K562 (cell line): Measurements from ENCODE around the gene CYP2J2. TPM values are rescaled to one million over a fixed set of nuclear protein-coding genes. Genes with fewer than 3 reads are reported as not detected.

Source experiments
- ATAC-seq: fragments of 200-7000 bp; cut with Tn5 transposase; 3 replicates; pipeline ENCODE4 v1.9.1; 2020; ENCODE audit warnings: moderate library complexity
- BruUV-seq: library from RNA; stranded (reverse); fragments of 400-500 nt; replicated peaks from 2 replicates; lab custom pipeline; 2021; lab: Mats Ljungman, UMichigan
- CTCF ChIA-PET: fragments of 300-600 bp; formaldehyde crosslinking; extraction: SDS; loops from one replicate; lab custom pipeline; 2021; ENCODE audit warnings: low intra/inter-chr PET ratio; lab: Yijun Ruan, JAX
- POLR2A ChIA-PET: fragments of 300-600, 350-650 bp; sonication (Branson Sonifier 250); formaldehyde crosslinking; extraction: SDS; loops from one replicate; lab custom pipeline; 2021; ENCODE audit warnings: antibody characterized with exemption, inconsistent platforms; lab: Yijun Ruan, JAX
- DNase-seq, 4 experiments: peaks; one replicate each; pipeline versions ENCODE4 v3.0.0 to v3.0.0-alpha.2; 2011 to 2018; ENCODE audit warnings: low spot score in 3 of 4, mixed read lengths in 3 of 4; ENCODE audit errors: extremely low read depth in 1 of 4
- FAIRE-seq: peaks from 2 replicates; lab custom pipeline; 2011; peaks lifted over from hg19 to GRCh38; lab: Jason Lieb, UNC
- H2AFZ ChIP-seq: 2 replicates; pipeline ENCODE4 v1.6.0; 2011; ENCODE audit warnings: low read depth, low read length, control low read depth, inconsistent platforms
- H3K27ac ChIP-seq: fragments of 200-600 bp; 3 replicates; pipeline ENCODE4 v1.8.0; 2011; ENCODE audit warnings: low read depth, mild to moderate bottlenecking, control low read depth, inconsistent platforms, low read length, moderate library complexity, mixed read lengths; ENCODE audit errors: extremely low read depth
- H3K27me3 ChIP-seq, 2 experiments: fragments of 300-600 bp in 1 of 2; 2 replicates in 1 of 2; 3 replicates in 1 of 2; pipeline versions ENCODE4 v1.6.0 to v1.8.0; 2011; ENCODE audit warnings: inconsistent platforms in 2 of 2, low read length in 2 of 2, mild to moderate bottlenecking in 1 of 2, mixed read lengths in 1 of 2, moderate library complexity in 1 of 2; ENCODE audit not compliant: control insufficient read depth in 2 of 2, insufficient read depth in 2 of 2
- H3K36me3 ChIP-seq: fragments of 300-600 bp; 3 replicates; pipeline ENCODE4 v1.8.0; 2011; ENCODE audit warnings: mild to moderate bottlenecking, low read length, inconsistent platforms; ENCODE audit not compliant: control insufficient read depth, insufficient read depth
- H3K4me1 ChIP-seq, 2 experiments: fragments of 200-600 bp in 1 of 2; replicated peaks in 1 of 2; 2 replicates in 1 of 2; 3 replicates in 1 of 2; pipeline versions ENCODE4 v1.5.1 to v1.8.0; 2011; ENCODE audit warnings: inconsistent platforms in 2 of 2, low read length in 2 of 2, mild to moderate bottlenecking in 1 of 2, mixed read lengths in 1 of 2, moderate library complexity in 1 of 2; ENCODE audit not compliant: control insufficient read depth in 2 of 2, insufficient read depth in 2 of 2
- H3K4me2 ChIP-seq: 2 replicates; pipeline ENCODE4 v1.6.1; 2011; ENCODE audit warnings: low read length, control low read depth, inconsistent platforms, mixed read lengths; ENCODE audit not compliant: insufficient read depth
- H3K4me3 ChIP-seq: fragments of 200-600 bp; sonication (generic), shearing (Covaris generic); 2 replicates; pipeline ENCODE4 v1.5.1; 2016; ENCODE audit warnings: control low read depth, inconsistent platforms
- H3K79me2 ChIP-seq: fragments of 200-600 bp; 3 replicates; pipeline ENCODE4 v1.8.0; 2011; ENCODE audit warnings: low read length, inconsistent platforms; ENCODE audit not compliant: control insufficient read depth, insufficient read depth
- H3K9ac ChIP-seq, 2 experiments: 2 replicates each; pipeline versions ENCODE4 v1.6.0 to v1.6.1; 2011; ENCODE audit warnings: low read depth in 2 of 2, low read length in 2 of 2, control low read depth in 1 of 2, inconsistent platforms in 1 of 2, mild to moderate bottlenecking in 1 of 2, mixed read lengths in 1 of 2; ENCODE audit not compliant: insufficient read depth in 1 of 2
- H3K9me1 ChIP-seq: one replicate; pipeline ENCODE4 v1.6.0; 2011; ENCODE audit warnings: inconsistent platforms, mild to moderate bottlenecking, low read length, moderate library complexity; ENCODE audit not compliant: control insufficient read depth, insufficient read depth
- H3K9me3 ChIP-seq: replicated peaks from 2 replicates; pipeline ENCODE4 v1.5.1; 2011; ENCODE audit warnings: low read depth, low read length, inconsistent platforms; ENCODE audit not compliant: control insufficient read depth, insufficient read depth
- H4K20me1 ChIP-seq: replicated peaks from 2 replicates; pipeline ENCODE4 v1.6.1; 2011; ENCODE audit warnings: low read length, inconsistent platforms, mixed read lengths; ENCODE audit not compliant: control insufficient read depth, insufficient read depth
- ARID2 ChIP-seq: fragments of 450-650 bp; IDR thresholded peaks from 2 replicates; pipeline ENCODE4 v1.6.1; 2017; ENCODE audit warnings: antibody characterized with exemption, mild to moderate bottlenecking
- NFRKB ChIP-seq: fragments of 450-650 bp; IDR thresholded peaks from 2 replicates; pipeline ENCODE4 v1.6.1; 2016; ENCODE audit warnings: low read depth
- PHF21A ChIP-seq: fragments of 450-650 bp; IDR thresholded peaks from 2 replicates; pipeline ENCODE4 v1.6.1; 2017; ENCODE audit warnings: low read depth, borderline replicate concordance
- POLR2A ChIP-seq: fragments of 450-650 bp; conservative IDR thresholded peaks from 2 replicates; pipeline ENCODE4 v1.6.1; 2016
- SIRT6 ChIP-seq: IDR thresholded peaks from one replicate; pipeline ENCODE4 v1.6.1; 2012; ENCODE audit warnings: low read depth, mild to moderate bottlenecking, control low read depth, inconsistent platforms, low read length, moderate library complexity
- SUPT5H ChIP-seq: fragments of 450-650 bp; IDR thresholded peaks from 2 replicates; pipeline ENCODE4 v1.6.1; 2016
- TRIM24 ChIP-seq, 2 experiments: fragments of 450-650 bp; IDR thresholded peaks; 2 replicates each; pipeline ENCODE4 v1.6.1; 2016
- U2AF2 ChIP-seq: fragments of 200-400 bp; formaldehyde crosslinking; optimal IDR thresholded peaks from 2 replicates; pipeline ENCODE3; 2017; ENCODE audit warnings: low read depth, mild to moderate bottlenecking, low read length
- ZC3H8 ChIP-seq: fragments of 450-650 bp; IDR thresholded peaks from 2 replicates; pipeline ENCODE4 v1.6.1; 2017
- ZNF3 ChIP-seq: fragments of 250-450 bp; sonication (Bioruptor Pico); IDR thresholded peaks from 2 replicates; pipeline ENCODE4 v1.5.0; 2021; ENCODE audit warnings: mild to moderate bottlenecking, moderate library complexity
- ZNF561 ChIP-seq: fragments of 450-650 bp; formaldehyde crosslinking; conservative IDR thresholded peaks from 2 replicates; pipeline ENCODE4 v1.4.0; 2020; ENCODE audit warnings: mild to moderate bottlenecking, moderate library complexity
- ZNF644 ChIP-seq: fragments of 200-800 bp; sonication (Bioruptor generic); IDR thresholded peaks from 2 replicates; pipeline ENCODE4 v1.6.1; 2016; ENCODE audit warnings: low read depth, missing genetic modification characterization, missing compliant biosample characterization
- ZNF830 ChIP-seq: fragments of 250-450 bp; sonication (Bioruptor Pico); IDR thresholded peaks from 2 replicates; pipeline ENCODE4 v1.5.0; 2021; ENCODE audit warnings: mild to moderate bottlenecking
- WGBS: fragments of 100-300 bp; shearing (Covaris generic); methylation state at CpG from one replicate; pipeline ENCODE4 v1.1.6; 2016; ENCODE audit warnings: low coverage, mixed read lengths; ENCODE audit not compliant: insufficient coverage; ENCODE audit errors: missing lambda C conversion rate; 5-methylcytosine and 5-hydroxymethylcytosine counted together
- in situ Hi-C: fragments of 300-500 bp; cut with MboI; formaldehyde crosslinking; loops from 4 replicates; pipeline ENCODE4 v1.15.0; 2018; ENCODE audit warnings: inconsistent platforms, mixed read lengths
- intact Hi-C: fragments of 100-400 bp; cut with micrococcal nuclease; formaldehyde crosslinking; loops from 2 replicates; pipeline ENCODE4 v1.14.2; 2022
- polyA plus RNA-seq, 8 experiments: library from polyadenylated mRNA; depleted of rRNA in 4 of 8; stranded (reverse) in 5 of 8; unstranded in 3 of 8; fragments of >200 nt; fragmentation: Nextera tagmentation in 2 of 8; fragmentation: Illumina TruSeq in 1 of 8; extraction: Ambion mirVana in 2 of 8; extraction: Trizol in 1 of 8; gene quantifications; 2 replicates each; pipeline versions ENCODE4 v1.2.1 to v1.2.3, GENCODE V29; 2011 to 2014; ENCODE audit warnings: inconsistent platforms in 1 of 8, missing spikeins in 1 of 8
- total RNA-seq, 7 experiments: library from RNA; depleted of rRNA in 6 of 7; stranded (reverse); fragments of >200 nt in 6 of 7; fragmentation: Illumina TruSeq in 2 of 7; extraction: Trizol in 2 of 7; gene quantifications; 2 replicates each; pipeline versions ENCODE4 v1.2.1 to v1.2.3, GENCODE V29; 2011 to 2021; ENCODE audit warnings: low replicate concordance in 1 of 7
- TF ChIP-seq, protein P1 (sequence below), 2 experiments: fragments of 450-650 bp in 1 of 2; sonication (generic) in 1 of 2; formaldehyde crosslinking in 1 of 2; IDR thresholded peaks in 1 of 2; conservative IDR thresholded peaks in 1 of 2; 2 replicates each; pipeline versions ENCODE4 v1.6.1 to v1.8.1; 2016 to 2023; ENCODE audit warnings: mild to moderate bottlenecking in 2 of 2, moderate library complexity in 2 of 2, inconsistent platforms in 1 of 2, missing genetic modification reagents in 1 of 2
- TF ChIP-seq, protein P2 (sequence below): fragments of 450-650 bp; formaldehyde crosslinking; IDR thresholded peaks from 2 replicates; pipeline ENCODE4 v1.4.0; 2020; ENCODE audit warnings: mild to moderate bottlenecking

CYP2J2 gene
- total and polyA plus RNA-seq, 9 of the 15 experiments (the other 6 are each of a cell fraction or from before 2014, with no cell fraction given): not detected

DNA sequence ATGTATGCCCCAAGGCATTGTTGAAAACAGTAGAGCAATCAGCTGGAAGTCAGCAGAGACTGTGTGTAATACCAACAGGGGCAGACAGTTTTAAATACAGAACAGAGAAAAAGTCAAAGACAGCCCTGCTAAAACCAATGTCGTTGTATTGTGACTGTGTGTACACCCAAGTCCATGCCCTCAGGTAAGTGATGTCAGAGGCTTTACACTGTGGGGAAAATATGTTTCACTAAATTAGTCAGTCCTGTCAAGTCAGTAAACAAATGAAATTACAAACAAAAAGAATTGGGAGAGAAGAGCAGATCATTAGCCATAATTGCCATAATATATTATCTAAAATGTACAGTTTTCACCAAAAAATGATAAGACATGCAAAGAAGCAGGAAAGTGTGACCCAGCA is 2.4 kb upstream of the CYP2J2 start:
- FAIRE-seq (no peak), ATAC-seq (no peak), DNase-seq (no peak)
- H3K27ac ChIP-seq: no peak overlapping the region
- CTCF ChIA-PET: no interaction called here
- POLR2A ChIA-PET: no interaction called here
- no peak overlapping the region for H3K9ac ChIP-seq
- no peaks in the 10 kb centered on the region for H3K36me3 ChIP-seq
- H2AFZ ChIP-seq: no peak overlapping the region
- no peak overlapping the region for H3K4me3 ChIP-seq
- peaks cover 0 to 6% of the 10 kb centered on the region in 2 experiments; a peak in 2 of 5 replicates for H3K4me1 ChIP-seq
- TF ChIP-seq ZNF561 (CRISPR knock-in tag) (no peak), NFRKB (no peak), ZNF644 (tag) (no peak), U2AF2 (no peak), ZNF830 (CRISPR knock-in tag) (no peak), SIRT6 (no peak), ZNF3 (CRISPR knock-in tag) (no peak), ARID2 (no peak), POLR2A (no peak), ZC3H8 (no peak), PHF21A (no peak), TRIM24 (IDR thresholded peaks at IDR 0.05) (no peak), SUPT5H (no peak)
- TF ChIP-seq, protein P1, sequence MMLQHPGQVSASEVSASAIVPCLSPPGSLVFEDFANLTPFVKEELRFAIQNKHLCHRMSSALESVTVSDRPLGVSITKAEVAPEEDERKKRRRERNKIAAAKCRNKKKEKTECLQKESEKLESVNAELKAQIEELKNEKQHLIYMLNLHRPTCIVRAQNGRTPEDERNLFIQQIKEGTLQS (IDR thresholded peaks at IDR 0.05): no peak
- TF ChIP-seq, protein P1 (CRISPR knock-in tag; conservative IDR thresholded peaks at IDR 0.05): no peak
- TF ChIP-seq, protein P2, sequence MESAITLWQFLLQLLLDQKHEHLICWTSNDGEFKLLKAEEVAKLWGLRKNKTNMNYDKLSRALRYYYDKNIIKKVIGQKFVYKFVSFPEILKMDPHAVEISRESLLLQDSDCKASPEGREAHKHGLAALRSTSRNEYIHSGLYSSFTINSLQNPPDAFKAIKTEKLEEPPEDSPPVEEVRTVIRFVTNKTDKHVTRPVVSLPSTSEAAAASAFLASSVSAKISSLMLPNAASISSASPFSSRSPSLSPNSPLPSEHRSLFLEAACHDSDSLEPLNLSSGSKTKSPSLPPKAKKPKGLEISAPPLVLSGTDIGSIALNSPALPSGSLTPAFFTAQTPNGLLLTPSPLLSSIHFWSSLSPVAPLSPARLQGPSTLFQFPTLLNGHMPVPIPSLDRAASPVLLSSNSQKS: no peak
- no peaks in the 10 kb centered on the region for H3K9me1 ChIP-seq
- WGBS: 0% methylated on average over 1 of the region's 1 CpG
- H3K79me2 ChIP-seq: no peaks in the 10 kb centered on the region
- in situ Hi-C loops (loop anchor here (25.0 kb wide), 1 partner anchor 1192 kb away; no protein-coding TSS in a partner anchor), intact Hi-C loops (no loop called here)
- H4K20me1 ChIP-seq: no peaks in the 10 kb centered on the region
- H3K9me3 ChIP-seq: no peaks in the 10 kb centered on the region
- no peak overlapping the region for H3K4me2 ChIP-seq
- BruUV-seq: no TSS peak
- peaks cover 5 to 6% of the 10 kb centered on the region in 2 experiments; a peak in 2 of 5 replicates for H3K27me3 ChIP-seq
